ENCODE measurements around the gene SOBP.
A peak's percentile ranks its signal among the peaks of the same experiment; 100 is the strongest.

SOBP gene

DNA sequence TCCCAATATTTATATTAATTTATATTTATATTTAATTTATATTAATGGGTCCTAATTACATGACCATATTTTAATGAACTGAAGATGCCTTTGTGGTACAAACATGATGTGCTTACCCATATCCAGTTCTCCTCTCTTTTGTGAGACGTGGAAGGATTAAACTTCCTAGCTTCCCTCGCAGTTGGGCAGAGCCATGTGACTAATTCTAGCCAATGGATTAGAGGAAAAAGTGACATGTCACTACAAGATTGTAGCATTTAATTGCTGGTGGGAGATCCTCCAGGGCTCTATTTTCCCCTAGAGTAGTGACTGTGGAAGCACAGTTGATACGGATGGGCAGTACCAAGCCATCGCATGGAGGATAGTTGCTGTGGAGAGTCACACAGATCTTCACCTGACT lies 4.8 kb upstream of the SOBP start:
- no peak for TF ChIP-seq ZNF8 (CRISPR knock-in tag; IDR thresholded peaks at IDR 0.05)
- no peak for TF ChIP-seq ZC3H10 (CRISPR knock-in tag; IDR thresholded peaks at IDR 0.05)
- no peak for TF ChIP-seq ZFP30 (CRISPR knock-in tag; IDR thresholded peaks at IDR 0.05)
- no peak for TF ChIP-seq ZNF70 (CRISPR knock-in tag; IDR thresholded peaks at IDR 0.05)
- TF ChIP-seq SNAI2 (CRISPR knock-in tag; IDR thresholded peaks at IDR 0.05), result no peak
- TF ChIP-seq CSDC2 (CRISPR knock-in tag; IDR thresholded peaks at IDR 0.05), result no peak
- TF ChIP-seq ARNTL (CRISPR knock-in tag; IDR thresholded peaks at IDR 0.05; ENCODE audit: borderline replicate concordance, low read depth), result no peak
- TF ChIP-seq PPARA (CRISPR knock-in tag; IDR thresholded peaks at IDR 0.05; ENCODE audit: borderline replicate concordance), result no peak
- no peak for TF ChIP-seq TOX (CRISPR knock-in tag; IDR thresholded peaks at IDR 0.05; ENCODE audit: borderline replicate concordance)
- no peak for TF ChIP-seq ISL1 (CRISPR knock-in tag; IDR thresholded peaks at IDR 0.05)
- TF ChIP-seq PATZ1 (CRISPR knock-in tag; IDR thresholded peaks at IDR 0.05; ENCODE audit: borderline replicate concordance), result no peak
- no peak for TF ChIP-seq TCF4 (CRISPR knock-in tag; IDR thresholded peaks at IDR 0.05; ENCODE audit: borderline replicate concordance)
- no peak for ATAC-seq

GRCh38 chr6:107488174-107488874 lies 1.6 kb upstream of the SOBP start:
- TF ChIP-seq TCF4 (CRISPR knock-in tag; IDR thresholded peaks at IDR 0.05; ENCODE audit: borderline replicate concordance) (no peak), SNAI2 (CRISPR knock-in tag; IDR thresholded peaks at IDR 0.05) (no peak), ARNTL (CRISPR knock-in tag; IDR thresholded peaks at IDR 0.05; ENCODE audit: borderline replicate concordance, low read depth) (no peak), TOX (CRISPR knock-in tag; IDR thresholded peaks at IDR 0.05; ENCODE audit: borderline replicate concordance) (no peak), ESRRG (CRISPR knock-in tag; IDR thresholded peaks at IDR 0.05) (no peak), RARB (CRISPR knock-in tag; IDR thresholded peaks at IDR 0.05) (no peak)
- TF ChIP-seq, protein P1, sequence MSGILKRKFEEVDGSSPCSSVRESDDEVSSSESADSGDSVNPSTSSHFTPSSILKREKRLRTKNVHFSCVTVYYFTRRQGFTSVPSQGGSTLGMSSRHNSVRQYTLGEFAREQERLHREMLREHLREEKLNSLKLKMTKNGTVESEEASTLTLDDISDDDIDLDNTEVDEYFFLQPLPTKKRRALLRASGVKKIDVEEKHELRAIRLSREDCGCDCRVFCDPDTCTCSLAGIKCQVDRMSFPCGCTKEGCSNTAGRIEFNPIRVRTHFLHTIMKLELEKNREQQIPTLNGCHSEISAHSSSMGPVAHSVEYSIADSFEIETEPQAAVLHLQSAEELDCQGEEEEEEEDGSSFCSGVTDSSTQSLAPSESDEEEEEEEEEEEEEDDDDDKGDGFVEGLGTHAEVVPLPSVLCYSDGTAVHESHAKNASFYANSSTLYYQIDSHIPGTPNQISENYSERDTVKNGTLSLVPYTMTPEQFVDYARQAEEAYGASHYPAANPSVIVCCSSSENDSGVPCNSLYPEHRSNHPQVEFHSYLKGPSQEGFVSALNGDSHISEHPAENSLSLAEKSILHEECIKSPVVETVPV (CRISPR knock-in tag; IDR thresholded peaks at IDR 0.05), result no peak
- TF ChIP-seq, protein P2, sequence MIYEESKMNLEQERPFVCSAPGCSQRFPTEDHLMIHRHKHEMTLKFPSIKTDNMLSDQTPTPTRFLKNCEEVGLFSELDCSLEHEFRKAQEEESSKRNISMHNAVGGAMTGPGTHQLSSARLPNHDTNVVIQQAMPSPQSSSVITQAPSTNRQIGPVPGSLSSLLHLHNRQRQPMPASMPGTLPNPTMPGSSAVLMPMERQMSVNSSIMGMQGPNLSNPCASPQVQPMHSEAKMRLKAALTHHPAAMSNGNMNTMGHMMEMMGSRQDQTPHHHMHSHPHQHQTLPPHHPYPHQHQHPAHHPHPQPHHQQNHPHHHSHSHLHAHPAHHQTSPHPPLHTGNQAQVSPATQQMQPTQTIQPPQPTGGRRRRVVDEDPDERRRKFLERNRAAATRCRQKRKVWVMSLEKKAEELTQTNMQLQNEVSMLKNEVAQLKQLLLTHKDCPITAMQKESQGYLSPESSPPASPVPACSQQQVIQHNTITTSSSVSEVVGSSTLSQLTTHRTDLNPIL (CRISPR knock-in tag; IDR thresholded peaks at IDR 0.05; ENCODE audit: low read depth), result no peak

GRCh38 chr6:107488875-107489635 lies 862 bp upstream of the SOBP start:
- peak; percentile 66 for ATAC-seq
- TF ChIP-seq SNAI2 (CRISPR knock-in tag; IDR thresholded peaks at IDR 0.05) (no peak), ZNF8 (CRISPR knock-in tag; IDR thresholded peaks at IDR 0.05) (no peak), ESRRG (CRISPR knock-in tag; IDR thresholded peaks at IDR 0.05) (no peak), ISL1 (CRISPR knock-in tag; IDR thresholded peaks at IDR 0.05) (no peak), TOX (CRISPR knock-in tag; IDR thresholded peaks at IDR 0.05; ENCODE audit: borderline replicate concordance) (no peak), ZFP3 (CRISPR knock-in tag; IDR thresholded peaks at IDR 0.05) (no peak), CSDC2 (CRISPR knock-in tag; IDR thresholded peaks at IDR 0.05) (no peak), ZFP30 (CRISPR knock-in tag; IDR thresholded peaks at IDR 0.05) (no peak), PPARA (CRISPR knock-in tag; IDR thresholded peaks at IDR 0.05; ENCODE audit: borderline replicate concordance) (no peak), ZNF70 (CRISPR knock-in tag; IDR thresholded peaks at IDR 0.05) (no peak), RARB (CRISPR knock-in tag; IDR thresholded peaks at IDR 0.05) (no peak), ZC3H10 (CRISPR knock-in tag; IDR thresholded peaks at IDR 0.05) (no peak)
- TF ChIP-seq, protein P2 (CRISPR knock-in tag; IDR thresholded peaks at IDR 0.05; ENCODE audit: low read depth), result no peak

More at GRCh38 chr6:107488174-107488874, 1.6 kb upstream of the SOBP start:
- ATAC-seq, result no peak

GRCh38 chr6:107490566-107491137 lies 735 bp downstream of the SOBP start:
- ATAC-seq, result peak; percentile 8; the same call in 2 of the 3 replicates
- TF ChIP-seq PATZ1 (CRISPR knock-in tag; IDR thresholded peaks at IDR 0.05; ENCODE audit: borderline replicate concordance) (no peak), GLIS3 (CRISPR knock-in tag; IDR thresholded peaks at IDR 0.05) (no peak), SNAI2 (CRISPR knock-in tag; IDR thresholded peaks at IDR 0.05) (no peak), PPARA (CRISPR knock-in tag; IDR thresholded peaks at IDR 0.05; ENCODE audit: borderline replicate concordance) (no peak), ARNTL (CRISPR knock-in tag; IDR thresholded peaks at IDR 0.05; ENCODE audit: borderline replicate concordance, low read depth) (no peak), OSR1 (CRISPR knock-in tag; IDR thresholded peaks at IDR 0.05) (no peak), ZNF565 (CRISPR knock-in tag; conservative IDR thresholded peaks at IDR 0.05; ENCODE audit: low read depth) (no peak)
- TF ChIP-seq, protein P2 (CRISPR knock-in tag; IDR thresholded peaks at IDR 0.05; ENCODE audit: low read depth), result no peak

Data from SK-N-SH treated with all-trans-retinoic acid at 6 μM for 48 hours (cell line).